ENCODE data around the gene ZFP82.

Gene ZFP82

GRCh38 chr19:36423925-36424324, 5.5 kb upstream of the ZFP82 start:
- TF ChIP-seq CTCF (IDR thresholded peaks at IDR 0.05; ENCODE audit: control insufficient read depth, extremely low read depth, insufficient read depth) = no peak
- no peak for DNase-seq (ENCODE audit: low read depth)
- no peak overlapping the region for H3K4me3 ChIP-seq (ENCODE audit: low read depth, low read length)

- TF ChIP-seq CTCF (IDR thresholded peaks at IDR 0.05; ENCODE audit: control insufficient read depth, extremely low read depth, insufficient read depth) = no peak
- H3K4me3 ChIP-seq (ENCODE audit: low read depth, low read length) = no peak overlapping the region
- DNase-seq (ENCODE audit: low read depth) = no peak
Measured at GRCh38 chr19:36421749-36422481, 3.5 kb upstream of the ZFP82 start.

- no peak overlapping the region for H3K4me3 ChIP-seq (ENCODE audit: low read depth, low read length)
- DNase-seq (ENCODE audit: low read depth) = no peak
- TF ChIP-seq CTCF (IDR thresholded peaks at IDR 0.05; ENCODE audit: control insufficient read depth, extremely low read depth, insufficient read depth) = no peak
Measured at GRCh38 chr19:36420961-36421748, 2.7 kb upstream of the ZFP82 start.

GRCh38 chr19:36417752-36418286, 625 bp downstream of the ZFP82 start:
- TF ChIP-seq CTCF (IDR thresholded peaks at IDR 0.05; ENCODE audit: control insufficient read depth, extremely low read depth, insufficient read depth) = no peak
- peak overlapping the region; percentile 82 for H3K4me3 ChIP-seq (ENCODE audit: low read depth, low read length)
- no peak for DNase-seq (ENCODE audit: low read depth)

GRCh38 chr19:36409841-36410240, 8.6 kb downstream of the ZFP82 start:
- H3K4me3 ChIP-seq (ENCODE audit: low read depth, low read length) = no peak overlapping the region
- no peak for TF ChIP-seq CTCF (IDR thresholded peaks at IDR 0.05; ENCODE audit: control insufficient read depth, extremely low read depth, insufficient read depth)
- DNase-seq (ENCODE audit: low read depth) = no peak

GRCh38 chr19:36408101-36408500, 10.3 kb downstream of the ZFP82 start:
- no peak for TF ChIP-seq CTCF (IDR thresholded peaks at IDR 0.05; ENCODE audit: control insufficient read depth, extremely low read depth, insufficient read depth)
- no peak for DNase-seq (ENCODE audit: low read depth)
- H3K4me3 ChIP-seq (ENCODE audit: low read depth, low read length) = no peak overlapping the region
